SKM-1 (cell line): ENCODE data around the gene CNTRL.
"Not testable (repeated sequence)": the region's sequence is repeated elsewhere in the genome, so short reads cannot be mapped to it uniquely, and the experiment has no call there.

ENCODE experiments used
- DNase-seq: peaks from one replicate; lab custom pipeline; 2025; ENCODE audit not compliant: unreplicated experiment; lab: John Stamatoyannopoulos, UW

The CNTRL gene

GRCh38 chr9:121129384-121129783 is 54.6 kb downstream of the CNTRL start:
- DNase-seq, result not testable (repeated sequence)

GRCh38 chr9:121133104-121133816 is 58.5 kb downstream of the CNTRL start:
- DNase-seq, result no peak

DNA sequence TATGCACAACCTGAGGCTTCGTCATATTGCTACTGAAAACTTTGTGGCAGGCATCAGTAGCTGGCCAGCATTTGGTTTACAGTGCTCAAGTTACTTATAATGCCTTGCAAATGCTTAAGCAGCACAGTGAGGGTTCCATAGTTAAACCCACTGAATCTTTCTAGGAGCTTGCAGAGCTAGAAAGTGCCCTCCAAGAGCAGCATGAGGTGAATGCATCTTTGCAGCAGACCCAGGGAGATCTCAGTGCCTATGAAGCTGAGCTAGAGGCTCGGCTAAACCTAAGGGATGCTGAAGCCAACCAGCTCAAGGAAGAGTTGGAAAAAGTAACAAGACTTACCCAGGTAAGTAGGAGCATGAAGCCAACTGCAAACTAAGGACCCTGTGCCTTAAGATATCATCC is 60.9 kb downstream of the CNTRL start:
- DNase-seq, result no peak

DNA sequence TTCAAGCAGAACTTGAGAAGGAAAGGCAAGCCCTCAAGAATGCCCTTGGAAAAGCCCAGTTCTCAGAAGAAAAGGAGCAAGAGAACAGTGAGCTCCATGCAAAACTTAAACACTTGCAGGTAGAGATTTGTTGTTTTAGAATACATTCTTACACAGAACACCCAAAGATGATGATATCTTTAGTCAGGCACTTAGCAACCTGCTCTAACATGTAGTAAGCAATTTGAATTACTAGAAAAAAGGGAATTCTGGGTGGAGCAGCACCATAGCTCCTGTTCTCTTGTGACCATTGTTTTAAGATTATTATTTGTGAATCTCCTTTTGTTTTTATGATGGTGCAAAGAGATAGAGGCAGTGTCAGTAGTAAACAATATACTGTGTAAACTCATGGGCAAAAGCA is 63.8 kb downstream of the CNTRL start:
- no peak for DNase-seq

GRCh38 chr9:121138973-121139372 is 64.2 kb downstream of the CNTRL start:
- DNase-seq, result no peak

DNA sequence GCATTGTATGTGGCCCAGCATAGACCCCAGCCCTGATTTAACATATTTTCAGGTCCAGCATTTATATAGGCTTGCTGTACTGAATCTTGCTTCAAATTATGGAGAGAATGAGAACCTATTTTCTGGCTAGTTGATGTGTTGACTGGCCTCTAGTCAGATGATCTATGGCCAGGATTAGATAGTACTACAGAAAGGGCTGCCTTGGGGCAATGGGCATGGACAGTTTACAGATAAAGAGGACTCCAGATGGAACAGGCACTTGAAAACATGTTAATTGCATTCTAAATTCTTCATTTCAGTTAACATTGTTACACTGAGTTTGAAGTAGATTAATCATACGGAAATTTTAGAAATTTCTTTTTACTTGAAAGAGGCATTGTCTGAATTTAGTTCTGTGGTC is 65.4 kb downstream of the CNTRL start:
- DNase-seq, result no peak

DNA sequence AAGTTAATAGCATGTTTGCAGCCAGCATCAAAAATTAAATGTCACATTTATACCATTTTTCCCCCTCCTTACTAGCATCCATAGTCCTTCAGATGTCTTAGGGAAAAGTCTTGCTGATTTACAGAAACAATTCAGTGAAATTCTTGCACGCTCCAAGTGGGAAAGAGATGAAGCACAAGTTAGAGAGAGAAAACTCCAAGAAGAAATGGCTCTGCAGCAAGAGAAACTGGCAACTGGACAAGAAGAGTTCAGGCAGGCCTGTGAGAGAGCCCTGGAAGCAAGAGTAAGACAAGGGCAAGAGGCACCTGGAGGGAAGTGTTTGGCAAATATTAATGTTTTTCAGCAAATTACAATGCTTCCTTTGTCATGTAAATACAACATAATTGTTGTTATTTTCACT is 66.6 kb downstream of the CNTRL start:
- DNase-seq, result no peak

DNA sequence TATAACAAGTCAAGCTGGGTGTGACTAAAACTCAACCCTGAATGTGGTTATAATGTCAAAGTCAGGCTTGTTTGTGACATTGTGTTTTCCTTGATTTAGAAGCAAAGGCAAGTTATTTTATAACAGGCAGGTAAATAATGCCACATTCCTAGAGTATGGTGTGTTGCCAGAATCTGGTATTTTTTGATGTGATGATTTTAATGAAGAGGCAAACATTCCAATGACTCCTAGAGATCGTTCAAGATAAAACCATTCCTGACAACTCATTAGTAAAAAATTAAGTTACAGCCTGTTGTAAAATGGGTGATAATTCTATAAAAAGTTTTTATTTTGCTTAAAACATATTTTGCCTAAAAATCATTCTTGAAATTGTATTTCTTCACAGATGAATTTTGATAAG is 67.0 kb downstream of the CNTRL start:
- DNase-seq, result no peak

GRCh38 chr9:121143771-121144170 is 69.0 kb downstream of the CNTRL start:
- no peak for DNase-seq

DNA sequence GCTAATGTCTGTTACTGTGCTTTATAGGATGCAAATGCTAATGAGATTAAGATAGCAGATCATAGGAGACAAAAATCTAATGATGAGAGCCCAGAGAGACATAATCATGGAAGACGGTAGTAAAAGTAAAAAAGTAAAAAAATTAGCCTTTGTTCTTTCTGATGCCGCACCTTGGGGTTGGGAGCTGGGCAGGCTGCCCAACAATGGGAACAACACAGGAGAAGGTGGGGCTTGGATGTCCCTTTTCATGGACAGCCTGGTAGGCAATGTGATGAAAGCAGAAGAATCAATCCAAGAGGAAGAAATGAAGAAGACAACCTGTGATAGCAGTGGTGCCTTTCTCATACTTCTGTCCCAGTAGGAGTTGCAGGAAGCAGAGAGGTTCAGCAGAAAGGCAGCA is 69.7 kb downstream of the CNTRL start:
- DNase-seq, result no peak

DNA sequence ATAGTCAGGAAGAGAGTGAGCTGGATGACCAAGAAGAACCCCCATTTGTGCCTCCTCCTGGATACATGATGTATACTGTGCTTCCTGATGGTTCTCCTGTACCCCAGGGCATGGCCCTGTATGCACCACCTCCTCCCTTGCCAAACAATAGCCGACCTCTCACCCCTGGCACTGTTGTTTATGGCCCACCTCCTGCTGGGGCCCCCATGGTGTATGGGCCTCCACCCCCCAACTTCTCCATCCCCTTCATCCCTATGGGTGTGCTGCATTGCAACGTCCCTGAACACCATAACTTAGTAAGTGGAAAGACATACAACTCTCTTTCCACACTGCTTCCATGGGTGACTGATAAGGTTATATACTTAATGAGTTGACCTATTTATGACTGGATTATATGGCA is 75.4 kb downstream of the CNTRL start:
- DNase-seq, result no peak

GRCh38 chr9:121153642-121154041 is 78.9 kb downstream of the CNTRL start:
- DNase-seq, result no peak

- DNase-seq, result no peak
Measured at GRCh38 chr9:121154782-121155181, 80.0 kb downstream of the CNTRL start.

DNA sequence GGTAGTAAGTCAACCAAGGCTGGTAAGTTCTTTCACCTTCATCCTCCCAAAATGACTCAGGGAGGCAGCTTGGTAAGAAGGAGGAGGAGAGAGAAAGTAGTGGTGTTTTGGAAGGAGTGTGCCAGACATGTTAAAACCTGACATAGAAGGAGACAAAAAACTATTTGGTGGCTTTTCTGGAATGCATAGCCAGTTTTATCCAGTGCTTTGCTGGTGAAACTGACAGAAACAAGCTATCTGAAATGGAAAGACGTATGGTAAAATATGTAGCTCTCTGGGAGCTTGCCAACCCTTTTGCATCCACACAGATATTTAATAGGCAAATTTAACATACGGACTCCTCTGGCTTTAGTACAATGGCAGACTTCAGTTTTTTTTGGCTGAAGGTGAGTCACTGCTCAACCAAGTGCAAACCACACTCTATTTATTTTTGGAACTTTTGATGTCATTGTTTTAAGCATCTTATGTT is 81.5 kb downstream of the CNTRL start:
- DNase-seq, result no peak

GRCh38 chr9:121157939-121158338 is 83.2 kb downstream of the CNTRL start:
- DNase-seq, result no peak

- DNase-seq, result peak; percentile 43
Measured at GRCh38 chr9:121160025-121160424, 85.3 kb downstream of the CNTRL start.

GRCh38 chr9:121168052-121168451 is 93.3 kb downstream of the CNTRL start:
- no peak for DNase-seq

DNA sequence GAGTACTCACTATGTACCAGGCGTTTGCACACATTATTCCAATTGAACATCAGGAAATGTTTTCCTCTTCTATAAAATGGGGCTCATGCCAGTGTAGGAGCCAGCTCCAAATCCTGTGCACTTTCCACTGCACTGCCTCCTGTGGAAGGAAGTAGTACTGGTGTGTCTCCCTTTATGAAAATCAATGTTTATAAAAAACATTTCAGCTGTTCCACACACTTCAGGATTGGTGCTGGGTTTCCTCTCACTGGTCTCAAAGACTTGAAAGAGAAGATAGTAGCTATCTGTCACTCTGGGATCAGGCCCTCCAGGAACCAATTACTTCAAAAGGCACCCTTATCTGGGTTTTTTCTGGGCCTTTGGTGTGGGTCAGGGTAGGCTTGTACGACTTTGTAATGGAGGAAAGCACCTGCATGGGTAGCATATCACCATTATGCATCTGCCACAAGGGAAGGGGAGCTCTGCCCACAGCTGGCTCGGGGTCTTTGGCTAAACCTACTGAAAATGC is 94.4 kb downstream of the CNTRL start:
- DNase-seq, result no peak

DNA sequence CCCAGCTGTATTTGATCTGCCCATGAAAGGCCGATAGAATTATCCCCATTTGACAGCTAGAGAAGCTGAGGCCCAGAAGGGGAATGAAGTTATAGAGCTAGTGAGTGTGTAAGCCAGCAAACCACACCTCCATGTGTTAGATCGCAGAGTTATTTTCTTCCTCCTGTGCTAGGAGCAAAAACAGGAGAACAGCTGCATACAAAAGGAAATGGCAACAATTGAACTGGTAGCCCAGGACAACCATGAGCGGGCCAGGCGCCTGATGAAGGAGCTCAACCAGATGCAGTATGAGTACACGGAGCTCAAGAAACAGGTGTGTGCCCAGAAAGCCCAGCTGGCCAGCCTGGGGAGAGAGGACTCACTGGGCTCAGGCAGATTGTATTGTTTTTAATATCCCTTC is 96.5 kb downstream of the CNTRL start:
- DNase-seq, result no peak

DNA sequence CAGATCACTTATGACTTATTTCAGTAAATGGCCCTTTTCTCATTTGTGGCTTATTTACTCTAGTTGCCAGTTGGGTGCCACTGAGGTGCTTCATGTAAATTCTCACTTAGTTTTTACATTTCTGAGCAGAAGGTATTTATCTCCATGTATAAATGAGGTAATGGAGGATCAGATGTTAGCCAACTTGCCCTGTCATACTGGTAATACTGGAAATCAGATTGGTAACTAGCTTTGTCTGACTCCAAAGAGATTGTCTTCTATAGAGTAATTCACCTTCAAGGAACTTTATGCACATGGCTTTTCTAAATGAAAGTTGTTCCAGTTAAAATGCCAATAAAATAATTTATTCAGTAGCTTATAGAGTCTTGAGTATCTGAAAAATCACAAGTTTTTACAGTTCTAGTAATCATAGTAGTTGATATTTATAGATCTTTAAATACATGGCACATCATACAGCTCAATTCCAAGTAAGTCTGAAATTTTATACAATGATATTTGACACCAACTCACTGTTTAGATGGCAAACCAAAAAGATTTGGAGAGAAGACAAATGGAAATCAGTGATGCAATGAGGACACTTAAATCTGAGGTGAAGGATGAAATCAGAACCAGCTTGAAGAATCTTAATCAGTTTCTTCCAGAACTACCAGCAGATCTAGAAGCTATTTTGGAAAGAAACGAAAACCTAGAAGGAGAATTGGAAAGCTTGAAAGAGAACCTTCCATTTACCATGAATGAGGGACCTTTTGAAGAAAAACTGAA is 98.2 kb downstream of the CNTRL start:
- no peak for DNase-seq

GRCh38 chr9:121173501-121173900 is 98.7 kb downstream of the CNTRL start:
- no peak for DNase-seq

GRCh38 chr9:121178676-121179372 is 104.1 kb downstream of the CNTRL start:
- no peak for DNase-seq
